ENCODE data around the gene FAM107A. TPM values are rescaled to one million over a fixed set of nuclear protein-coding genes. Genes with fewer than 3 reads are reported as not detected.

The FAM107A gene
- total and polyA plus RNA-seq, 9 of the 15 experiments (the other 6 are each of a cell fraction or from before 2014, with no cell fraction given) = 0.07 TPM; not detected in 8

- no peak for TF ChIP-seq HNRNPLL (IDR thresholded peaks at IDR 0.05; ENCODE audit: low read depth, low read length, poor library complexity, severe bottlenecking)
- no peak for TF ChIP-seq FOXK1 (CRISPR knock-in tag; IDR thresholded peaks at IDR 0.05; ENCODE audit: borderline replicate concordance)
Measured at GRCh38 chr3:58608648-58609047, 31.5 kb upstream of the FAM107A start (continued).

GRCh38 chr3:58607816-58608215 lies 30.6 kb upstream of the FAM107A start:
- Histone ChIP-seq H3K9ac (ENCODE audit: insufficient read depth in 1 of 2, low read depth in 2 of 2, low read length in 2 of 2) (no peak overlapping the region), H3K4me3 (no peak overlapping the region), H3K36me3 (ENCODE audit: control insufficient read depth, insufficient read depth, low read length) (no peaks in the 10 kb centered on the region), H3K4me2 (ENCODE audit: insufficient read depth, low read length) (no peak overlapping the region), H3K27me3 (ENCODE audit: control insufficient read depth in 2 of 2, insufficient read depth in 2 of 2, low read length in 2 of 2) (peaks cover 0 to under 1% of the 10 kb centered on the region in 2 experiments; a peak in 2 of 5 replicates), H3K9me1 (ENCODE audit: control insufficient read depth, insufficient read depth, low read length) (no peaks in the 10 kb centered on the region), H2AFZ (ENCODE audit: low read depth, low read length) (no peak overlapping the region), H3K4me1 (replicated peaks in 1 of 2; ENCODE audit: control insufficient read depth in 2 of 2, insufficient read depth in 2 of 2, low read length in 2 of 2) (no peaks in the 10 kb centered on the region; a peak in 1 of 5 replicates), H3K27ac (ENCODE audit: extremely low read depth, low read depth, low read length) (no peak overlapping the region), H3K79me2 (ENCODE audit: control insufficient read depth, insufficient read depth, low read length) (no peaks in the 10 kb centered on the region), H4K20me1 (replicated peaks; ENCODE audit: control insufficient read depth, insufficient read depth, low read length) (no peaks in the 10 kb centered on the region), H3K9me3 (replicated peaks; ENCODE audit: control insufficient read depth, insufficient read depth, low read depth, low read length) (no peaks in the 10 kb centered on the region)
- no peak for ATAC-seq
- FAIRE-seq = no peak
- no TSS peak for BruUV-seq (replicated peaks)
- CTCF ChIA-PET (ENCODE audit: low intra/inter-chr PET ratio) = no interaction called here
- in situ Hi-C loops (cut with MboI) = no loop called here
- POLR2A ChIA-PET = interaction anchor here (1.5 kb wide), 1 partner anchor 8 kb away, joined by 4 read pairs; no protein-coding TSS in a partner anchor
- 5% methylated on average over 4 of the region's 4 CpGs for WGBS (ENCODE audit: insufficient coverage, low coverage, missing lambda C conversion rate)
- TF ChIP-seq FUS (optimal IDR thresholded peaks at IDR 0.05; ENCODE audit: low read depth, low read length) = no peak
- no peak for TF ChIP-seq MTA2 (IDR thresholded peaks at IDR 0.05; ENCODE audit: low read depth)
- TF ChIP-seq RBM22 (IDR thresholded peaks at IDR 0.05; ENCODE audit: low read depth, low read length, poor library complexity, severe bottlenecking) = no peak
- TF ChIP-seq HMGXB4 (CRISPR knock-in tag; IDR thresholded peaks at IDR 0.05) = no peak
- TF ChIP-seq EP400 (IDR thresholded peaks at IDR 0.05) = no peak
- TF ChIP-seq ZNF3 (CRISPR knock-in tag; IDR thresholded peaks at IDR 0.05) = no peak
- TF ChIP-seq TCF7 (IDR thresholded peaks at IDR 0.05; ENCODE audit: borderline replicate concordance) = no peak
- no peak for TF ChIP-seq ETV1 (tag; conservative IDR thresholded peaks at IDR 0.05; ENCODE audit: low read depth)
- TF ChIP-seq SAFB2 (IDR thresholded peaks at IDR 0.05; ENCODE audit: borderline replicate concordance, low read depth, low read length, severe bottlenecking) = no peak
- TF ChIP-seq ZNF79 (CRISPR knock-in tag; IDR thresholded peaks at IDR 0.05; ENCODE audit: low read depth) = no peak
- TF ChIP-seq GABPB2 (CRISPR knock-in tag; conservative IDR thresholded peaks at IDR 0.05) = no peak
- TF ChIP-seq ZNF175 (CRISPR knock-in tag; IDR thresholded peaks at IDR 0.05; ENCODE audit: low read depth) = no peak
- intact Hi-C loops (cut with micrococcal nuclease) = no loop called here
- DNase-seq (ENCODE audit: extremely low read depth in 1 of 4, low spot score in 3 of 4) = no peak
